Frontal cortex (tissue), 4 donors: ENCODE data around the gene GBF1. TPM values are rescaled to one million over a fixed set of nuclear protein-coding genes. Genes with fewer than 3 reads are reported as not detected.
A peak's percentile ranks its signal among the peaks of the same experiment; 100 is the strongest.

Experiments
- DNase-seq, 2 donors: peaks; one replicate each; pipeline ENCODE4 v3.0.0; 2012; ENCODE audit warnings: low spot score in 2 of 2
- FAIRE-seq: peaks from 2 replicates; lab custom pipeline; 2012; peaks lifted over from hg19 to GRCh38; lab: Jason Lieb, UNC
- total RNA-seq: library from RNA; depleted of rRNA; stranded (reverse); fragments of >200 nt; gene quantifications from one replicate; pipeline ENCODE4 v1.2.3, GENCODE V29; 2014
- donor health status: control.
- donor health status: control.
- donor health status: control.

Gene GBF1
- total RNA-seq, 1 donor from 2014 or later = 14.7 TPM

DNA sequence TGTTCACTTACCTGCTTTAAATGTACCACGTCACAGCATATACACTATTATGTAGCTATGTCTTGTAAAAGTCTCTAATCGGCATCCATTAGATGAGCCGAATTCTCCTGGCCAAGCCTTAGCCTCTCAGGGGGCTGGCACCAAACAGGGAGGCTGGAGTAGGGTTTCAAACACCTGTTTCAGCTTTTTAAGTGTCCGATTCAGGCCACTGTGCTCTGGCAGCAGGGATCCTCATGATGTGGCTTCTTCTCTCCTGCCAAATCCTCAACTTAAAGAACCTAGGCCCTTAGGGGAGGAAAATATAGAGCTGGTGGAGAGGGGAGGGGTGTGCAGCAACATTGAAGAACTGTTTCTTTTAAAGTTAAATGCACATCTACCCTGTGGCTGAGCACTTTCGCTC lies 81.7 kb downstream of the GBF1 start:
- no peak for DNase-seq
- FAIRE-seq = no peak

DNA sequence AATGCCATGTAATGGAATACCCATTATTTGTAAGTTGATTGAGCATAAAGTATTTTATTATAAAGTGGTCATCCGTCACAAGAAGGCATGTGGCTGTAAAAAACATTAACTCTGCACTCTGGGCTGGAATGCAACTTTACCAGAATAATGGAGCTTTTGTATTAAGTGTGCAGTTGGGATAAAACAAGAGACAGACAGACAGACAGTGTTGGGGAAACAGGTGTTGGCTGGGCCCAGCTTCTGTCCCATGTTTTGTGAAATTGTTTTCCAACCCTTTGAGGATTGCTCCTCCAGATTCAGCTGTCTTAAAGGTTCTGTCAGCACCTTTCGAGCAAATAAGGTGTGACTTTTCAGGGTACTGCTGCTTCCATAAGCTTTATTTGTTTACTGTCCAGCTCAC lies 82.3 kb downstream of the GBF1 start:
- DNase-seq = no peak
- no peak for FAIRE-seq

DNA sequence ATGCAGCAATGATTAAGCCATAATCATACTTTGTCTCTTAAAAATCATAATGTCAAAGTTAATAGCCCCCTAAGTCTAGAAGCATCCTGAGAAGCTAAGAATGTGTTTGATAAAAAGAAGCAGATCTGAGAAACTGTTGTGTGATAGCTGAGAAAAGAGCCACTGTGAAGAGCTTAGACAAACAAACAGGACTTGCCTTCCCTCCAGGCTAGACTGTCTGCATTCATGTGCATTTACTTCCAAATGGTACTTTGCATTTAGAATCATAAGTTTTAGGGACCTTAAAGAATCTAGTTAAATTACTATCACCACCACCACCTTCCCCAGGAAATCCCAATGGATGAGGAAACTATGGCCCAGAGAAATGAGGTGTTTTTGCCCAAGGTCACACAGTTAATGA lies 87.4 kb downstream of the GBF1 start:
- DNase-seq = no peak
- FAIRE-seq = no peak

DNA sequence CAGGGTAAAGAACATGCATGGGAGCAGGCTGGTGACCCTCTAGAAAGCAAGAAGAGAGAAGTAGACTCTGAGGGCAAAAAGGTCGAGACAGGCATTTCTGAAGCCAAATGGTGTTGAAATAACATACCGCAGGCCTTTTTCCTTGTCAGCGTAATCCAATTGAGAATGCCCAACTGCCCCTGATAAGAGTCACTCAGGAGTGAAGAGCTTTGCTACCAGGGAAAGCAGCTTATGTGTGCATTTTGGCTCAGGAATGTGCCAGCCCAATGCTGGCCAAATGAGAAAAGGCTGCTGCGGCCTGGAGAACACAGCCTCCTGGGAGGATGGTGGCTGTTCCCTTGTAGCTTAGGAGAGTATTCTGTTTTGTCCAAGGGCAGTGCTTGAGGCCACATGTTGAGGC lies 88.8 kb downstream of the GBF1 start:
- no peak for FAIRE-seq
- no peak for DNase-seq

DNA sequence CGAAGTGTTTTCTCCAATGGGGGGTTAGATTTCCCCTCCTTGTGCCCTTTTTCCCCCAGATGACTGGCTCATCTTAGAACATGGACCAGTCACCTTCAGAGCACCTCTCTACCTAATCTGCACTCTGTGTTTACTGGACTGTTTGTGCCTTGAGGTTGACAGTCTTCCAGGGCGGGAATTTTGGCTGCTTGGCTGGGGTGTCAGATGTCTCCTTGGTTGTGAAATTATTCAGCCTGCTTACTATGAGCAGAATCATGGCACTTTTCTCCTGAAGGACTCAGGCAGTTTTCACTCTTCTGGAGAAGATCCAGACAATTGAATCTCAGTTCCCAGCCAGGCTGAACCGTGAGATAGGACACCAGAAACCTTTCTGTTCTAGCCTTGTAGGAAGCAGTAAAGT lies 89.9 kb downstream of the GBF1 start:
- FAIRE-seq = no peak
- no peak for DNase-seq

DNA sequence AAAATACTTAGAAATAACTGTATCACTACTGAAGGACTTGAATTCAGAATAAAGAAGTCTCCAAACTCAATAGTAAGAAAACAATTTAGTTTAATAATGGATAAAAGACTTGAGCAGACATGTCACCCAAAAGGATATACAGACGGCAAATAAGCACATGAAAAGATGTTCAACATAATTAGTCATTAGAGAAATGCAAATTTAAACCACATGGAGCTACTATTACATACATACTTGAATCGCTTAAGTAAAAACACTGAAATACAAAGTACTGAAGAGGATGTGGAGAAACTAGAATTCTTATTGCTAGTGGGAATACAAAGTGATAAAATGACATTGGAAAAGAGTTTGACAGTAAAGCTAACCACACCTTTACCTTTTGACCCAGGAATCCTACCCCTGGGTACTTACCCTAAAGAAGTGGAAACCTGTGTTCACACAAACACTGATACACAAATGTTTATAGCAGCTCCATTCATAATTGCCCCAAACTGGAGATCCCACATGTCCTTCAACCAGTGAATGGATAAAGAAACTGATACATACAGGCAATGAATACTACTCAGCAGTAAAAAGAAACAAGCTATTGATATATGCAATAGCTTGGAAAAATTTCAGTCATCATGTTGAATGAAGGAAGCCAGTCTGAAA lies 95.8 kb downstream of the GBF1 start:
- FAIRE-seq = no peak
- DNase-seq = no peak

DNA sequence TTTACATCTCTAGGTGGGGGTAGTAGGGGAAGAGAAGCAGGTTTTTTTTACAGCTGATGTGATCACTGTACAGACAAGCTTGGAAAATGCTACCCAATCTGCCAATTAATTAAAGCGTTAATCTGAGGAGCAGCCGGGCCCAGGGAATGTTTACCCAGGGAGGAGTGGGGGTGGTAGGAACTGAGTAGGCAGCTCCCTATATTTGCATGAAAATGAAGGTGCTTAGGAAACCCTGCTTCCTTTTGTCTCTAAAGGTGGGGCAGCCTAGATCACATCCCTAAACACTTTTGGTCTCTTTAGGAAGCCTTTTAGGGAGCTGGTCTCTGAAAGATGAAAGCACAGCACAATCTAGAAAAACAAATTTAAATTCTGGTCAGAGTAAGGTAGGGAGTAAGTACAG lies 97.1 kb downstream of the GBF1 start:
- peak in 1 of 2 donors; percentile 13 for DNase-seq
- no peak for FAIRE-seq

DNA sequence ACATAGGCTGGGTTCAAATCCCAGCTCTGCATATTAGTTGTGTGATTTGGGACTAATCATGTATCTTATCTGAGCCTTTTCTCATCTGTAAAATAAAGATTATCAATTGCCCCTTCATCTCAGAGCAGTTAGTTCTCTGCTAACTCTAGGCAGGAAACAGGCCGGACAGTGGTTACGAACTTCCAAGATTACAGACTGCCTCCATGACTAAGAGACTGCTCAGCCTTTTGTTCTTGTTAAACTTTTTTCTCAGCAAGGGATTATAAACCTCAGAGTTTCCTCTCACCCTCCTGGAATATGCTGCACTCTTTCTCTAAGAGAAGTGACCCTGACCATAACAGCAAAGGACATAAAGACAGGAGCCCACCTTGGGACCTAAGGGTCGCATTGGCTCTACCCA lies 97.6 kb downstream of the GBF1 start:
- no peak for FAIRE-seq
- DNase-seq = no peak

DNA sequence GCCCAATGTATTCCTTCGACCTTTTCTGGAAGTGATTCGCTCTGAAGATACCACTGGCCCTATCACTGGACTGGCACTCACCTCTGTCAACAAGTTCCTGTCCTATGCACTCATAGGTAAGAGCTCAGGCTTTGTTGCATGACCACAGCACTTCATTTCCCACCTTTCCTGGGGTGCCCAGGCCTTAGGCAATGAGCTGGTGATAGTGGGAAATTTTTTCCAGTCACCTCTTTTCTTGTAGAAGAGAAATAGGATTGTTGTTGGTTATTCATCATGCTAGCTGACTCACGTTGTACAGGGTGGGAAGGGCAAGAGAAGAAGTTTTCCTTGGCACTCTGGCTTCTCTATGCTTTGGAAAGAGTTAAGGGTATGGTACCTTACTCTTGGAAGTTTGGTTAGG lies 98.7 kb downstream of the GBF1 start:
- DNase-seq (no peak), FAIRE-seq (no peak)

DNA sequence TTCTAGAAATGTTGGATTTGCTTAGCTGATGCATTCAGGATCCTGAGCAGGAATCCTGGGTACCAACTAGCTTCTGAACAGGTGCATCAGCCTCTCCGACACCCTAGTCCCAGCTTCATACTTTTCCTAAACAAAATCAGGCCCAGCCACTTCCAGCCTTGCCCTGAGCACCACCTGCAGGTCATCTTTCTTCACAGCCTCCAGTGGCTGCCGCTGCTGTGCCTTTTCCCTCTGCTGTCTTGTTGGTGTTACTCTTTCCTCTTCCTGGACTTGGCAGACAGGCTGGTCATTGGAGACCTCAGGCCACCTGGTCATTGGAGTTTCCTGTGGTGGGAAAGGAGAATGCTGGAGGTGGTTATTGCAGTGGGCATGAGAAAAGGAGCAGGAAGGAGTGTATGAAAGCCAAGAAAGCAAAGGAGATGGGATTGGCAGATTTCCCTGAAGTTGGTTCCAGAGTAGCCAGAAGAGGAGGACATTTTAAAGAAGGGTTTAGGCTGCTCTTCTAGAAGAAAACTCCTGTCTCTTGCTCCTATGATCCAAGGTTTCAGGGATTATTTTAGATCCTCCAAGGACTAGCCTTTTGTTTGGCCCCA lies 102.0 kb downstream of the GBF1 start:
- FAIRE-seq = no peak
- DNase-seq = peak in 1 of 2 donors; percentile 28

DNA sequence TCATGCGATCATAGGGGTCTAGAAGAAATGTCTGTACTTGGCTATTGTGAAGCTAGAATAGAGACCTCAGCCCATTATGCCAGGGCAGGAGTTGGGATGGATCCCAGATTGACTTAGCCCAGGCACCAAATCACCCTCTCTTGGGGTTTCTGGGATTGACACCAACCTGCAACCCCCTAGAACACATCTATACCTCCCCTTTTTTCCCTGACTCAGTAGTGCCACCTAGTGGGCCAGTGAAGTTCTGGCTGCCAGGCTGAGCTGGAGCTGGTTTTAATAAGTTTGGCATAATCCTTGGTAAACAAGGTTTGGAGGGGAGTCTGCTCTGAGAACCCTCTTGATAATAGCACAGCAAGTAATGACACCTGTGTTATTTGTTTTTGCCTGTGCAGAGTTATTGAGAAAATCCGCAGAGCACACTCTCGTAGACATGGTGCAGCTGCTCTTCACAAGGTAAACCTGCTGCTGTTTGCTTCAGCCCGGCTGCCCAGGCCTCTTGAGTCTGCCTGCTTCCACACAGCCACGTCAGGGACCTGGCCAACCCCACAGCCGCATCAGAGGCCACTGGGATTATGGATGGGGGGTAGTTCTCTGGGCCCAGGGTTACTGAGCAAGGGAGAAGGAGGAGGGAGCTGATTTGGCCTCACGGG lies 106.9 kb downstream of the GBF1 start:
- DNase-seq (peak; percentile 10 to 48), FAIRE-seq (no peak)

DNA sequence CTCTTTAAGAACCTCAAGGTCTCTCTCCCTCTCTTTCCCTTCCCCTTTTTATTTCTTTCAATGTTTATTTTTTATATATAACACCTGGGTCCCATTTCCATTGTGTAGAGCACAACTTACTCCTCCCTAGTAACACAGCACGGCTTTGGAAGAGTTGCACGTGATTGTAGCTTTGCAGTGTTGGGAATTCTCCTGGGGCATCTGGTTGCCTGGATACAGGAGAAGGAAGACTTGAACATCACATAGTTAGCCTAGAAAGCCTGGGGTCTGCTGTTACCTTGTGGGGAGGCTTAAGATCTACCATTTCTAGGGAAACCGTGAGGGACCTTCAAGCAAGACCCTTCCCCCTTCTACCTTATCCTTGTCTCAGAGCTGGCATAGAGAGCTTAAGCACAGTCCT lies 109.1 kb downstream of the GBF1 start:
- DNase-seq (no peak), FAIRE-seq (no peak)

DNA sequence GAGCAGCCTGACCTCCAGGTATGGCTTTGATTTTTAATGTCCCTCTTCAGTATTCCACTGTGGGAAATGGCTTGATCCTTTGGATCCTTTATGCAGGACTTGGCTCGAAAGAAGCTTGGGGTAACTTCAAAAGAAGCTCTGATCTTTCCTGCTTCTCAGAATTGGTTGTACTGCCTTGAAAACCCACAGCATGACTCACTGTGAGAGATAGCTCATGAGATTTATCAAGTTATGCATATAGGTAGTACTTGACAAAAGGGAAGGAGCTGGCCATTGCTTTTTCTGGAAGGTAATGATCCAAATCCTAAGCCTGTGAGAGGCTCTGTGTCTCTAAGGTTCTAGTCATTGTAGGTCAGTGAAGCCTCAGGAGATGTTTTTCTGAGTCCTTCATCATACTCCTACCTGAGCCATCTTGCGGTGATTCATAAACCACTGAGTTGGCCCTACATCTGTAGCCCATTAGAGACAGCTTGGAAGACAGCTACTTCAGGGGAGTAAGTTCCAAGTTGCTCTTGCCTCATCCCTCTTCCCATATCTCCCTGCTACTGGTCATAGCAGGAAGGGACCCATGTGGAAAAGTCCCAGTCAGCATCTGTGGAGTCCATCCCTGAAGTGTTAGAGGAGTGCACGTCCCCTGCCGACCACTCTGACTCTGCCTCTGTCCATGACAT lies 113.5 kb downstream of the GBF1 start:
- FAIRE-seq = no peak
- no peak for DNase-seq

DNA sequence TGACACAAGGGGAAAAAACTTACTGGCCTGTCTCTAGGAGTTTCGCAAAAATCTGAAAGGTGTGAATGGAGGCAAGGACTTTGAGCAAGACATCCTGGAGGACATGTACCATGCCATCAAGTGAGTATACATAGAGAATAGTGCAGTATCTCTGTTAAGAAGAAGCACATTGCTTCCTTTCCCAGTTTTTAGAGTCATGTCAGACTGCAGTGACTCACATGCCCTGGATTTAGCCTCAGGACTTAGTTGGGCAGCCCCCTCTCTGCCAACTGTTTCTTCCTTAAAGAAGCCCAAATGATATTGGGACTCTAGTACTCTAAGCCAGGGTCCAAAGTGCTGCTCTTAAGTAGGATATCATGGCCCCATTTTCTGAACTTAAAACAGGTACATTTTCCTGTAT lies 122.1 kb downstream of the GBF1 start:
- FAIRE-seq = no peak

DNA sequence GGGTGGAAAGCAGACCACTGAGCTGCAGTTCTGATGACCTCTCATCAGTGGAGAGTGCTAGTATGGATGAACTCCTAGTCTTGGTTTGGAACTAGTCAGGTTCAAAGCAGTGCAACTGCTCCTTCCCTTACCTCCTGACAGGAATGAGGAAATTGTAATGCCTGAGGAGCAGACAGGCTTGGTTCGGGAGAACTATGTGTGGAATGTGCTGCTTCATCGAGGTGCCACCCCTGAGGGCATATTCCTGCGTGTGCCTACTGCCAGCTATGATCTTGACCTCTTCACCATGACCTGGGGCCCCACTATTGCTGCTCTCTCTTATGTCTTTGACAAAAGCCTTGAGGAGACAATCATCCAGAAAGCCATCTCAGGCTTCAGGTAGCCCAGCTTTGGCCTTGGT lies 122.7 kb downstream of the GBF1 start:
- DNase-seq (no peak), FAIRE-seq (no peak)

More for the DNA sequence above, 122.1 kb downstream of the GBF1 start:
- no peak for DNase-seq

DNA sequence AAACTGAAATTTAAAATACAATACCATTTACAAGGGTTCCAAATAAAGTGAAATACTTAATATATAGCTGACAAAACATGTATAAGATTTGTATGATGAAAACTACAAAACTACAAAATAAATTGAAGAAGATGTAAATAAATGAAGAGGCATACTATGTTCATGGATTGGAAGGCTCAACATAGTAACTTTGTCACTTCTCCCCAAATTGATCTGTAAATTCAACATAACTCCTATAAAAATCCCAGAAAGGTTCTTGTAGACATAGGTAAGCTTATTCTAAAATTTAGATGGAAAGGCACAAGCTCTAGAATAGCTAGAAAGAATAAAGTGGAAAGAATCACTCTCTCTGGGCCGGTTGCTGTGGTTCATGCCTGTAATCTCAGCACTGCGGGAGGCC lies 126.0 kb downstream of the GBF1 start:
- no peak for FAIRE-seq
- DNase-seq = no peak

DNA sequence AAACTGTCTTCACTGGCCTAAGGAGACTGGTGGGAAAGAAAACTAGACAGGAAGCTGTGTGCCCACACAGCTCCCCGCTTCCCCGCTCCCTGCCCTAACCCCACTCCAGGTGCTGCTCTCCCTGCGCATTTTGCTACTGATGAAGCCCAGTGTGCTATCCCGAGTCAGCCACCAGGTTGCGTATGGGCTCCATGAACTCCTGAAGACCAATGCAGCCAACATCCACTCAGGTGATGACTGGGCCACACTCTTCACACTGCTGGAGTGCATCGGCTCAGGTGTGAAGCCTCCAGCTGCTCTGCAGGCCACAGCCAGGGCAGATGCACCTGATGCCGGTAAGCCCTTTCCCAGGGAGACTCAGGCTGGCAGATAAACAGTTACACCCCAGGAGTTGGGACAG lies 129.9 kb downstream of the GBF1 start:
- FAIRE-seq = no peak
- DNase-seq = no peak

DNA sequence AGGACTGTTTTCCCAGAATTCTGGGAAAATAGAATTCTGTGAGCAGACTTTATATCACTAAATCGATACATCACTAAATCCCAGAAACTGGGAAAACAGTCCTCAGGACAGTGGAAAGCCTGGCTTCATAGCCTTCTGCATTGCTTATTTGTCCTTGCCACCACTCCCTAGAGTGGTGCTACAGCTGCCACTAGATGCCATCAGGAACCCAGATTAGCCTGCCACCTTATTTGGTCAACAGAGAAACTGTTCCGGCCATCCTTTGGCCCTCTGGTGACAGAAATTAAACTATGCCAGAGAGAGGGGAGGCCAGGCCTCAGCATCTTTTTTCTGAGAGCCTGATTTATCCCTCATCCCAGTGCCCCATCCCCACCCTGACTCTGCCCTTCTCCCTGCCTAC lies 130.5 kb downstream of the GBF1 start:
- DNase-seq = no peak
- FAIRE-seq = no peak

DNA sequence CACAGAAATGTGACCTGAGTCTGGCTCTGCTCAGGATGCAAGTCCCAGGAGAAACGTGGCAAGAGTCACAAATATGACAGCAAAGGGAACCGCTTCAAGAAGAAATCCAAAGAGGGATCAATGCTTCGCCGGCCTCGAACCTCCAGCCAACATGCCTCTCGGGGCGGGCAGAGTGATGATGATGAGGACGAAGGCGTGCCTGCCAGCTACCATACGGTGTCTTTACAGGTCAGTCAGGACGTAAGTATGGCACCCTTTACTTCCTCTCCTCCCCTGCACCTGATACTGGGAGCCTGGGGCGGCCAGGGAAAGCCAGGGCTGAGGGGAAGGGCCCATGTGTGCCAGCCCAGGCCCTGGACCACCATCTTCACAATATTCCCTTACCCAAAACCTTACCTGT lies 131.6 kb downstream of the GBF1 start:
- no peak for FAIRE-seq
- no peak for DNase-seq

DNA sequence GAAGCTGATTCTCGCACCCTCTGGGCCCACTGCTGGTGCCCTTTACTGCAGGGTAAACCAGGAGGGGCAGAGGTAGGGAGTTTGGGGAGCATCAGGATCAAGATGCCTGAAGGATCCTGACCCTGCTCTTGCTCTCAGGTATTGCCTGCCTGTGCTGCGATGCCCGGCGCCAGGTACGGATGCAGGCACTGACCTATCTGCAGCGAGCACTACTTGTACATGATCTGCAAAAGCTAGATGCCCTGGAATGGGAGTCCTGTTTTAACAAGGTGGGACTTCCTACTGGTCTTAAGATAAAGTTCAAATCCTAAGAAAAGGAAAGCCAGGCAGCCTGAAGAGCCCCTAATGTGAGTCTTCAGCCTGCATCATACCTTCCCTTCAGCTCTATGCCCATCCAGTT lies 134.1 kb downstream of the GBF1 start:
- no peak for DNase-seq
- FAIRE-seq = no peak

DNA sequence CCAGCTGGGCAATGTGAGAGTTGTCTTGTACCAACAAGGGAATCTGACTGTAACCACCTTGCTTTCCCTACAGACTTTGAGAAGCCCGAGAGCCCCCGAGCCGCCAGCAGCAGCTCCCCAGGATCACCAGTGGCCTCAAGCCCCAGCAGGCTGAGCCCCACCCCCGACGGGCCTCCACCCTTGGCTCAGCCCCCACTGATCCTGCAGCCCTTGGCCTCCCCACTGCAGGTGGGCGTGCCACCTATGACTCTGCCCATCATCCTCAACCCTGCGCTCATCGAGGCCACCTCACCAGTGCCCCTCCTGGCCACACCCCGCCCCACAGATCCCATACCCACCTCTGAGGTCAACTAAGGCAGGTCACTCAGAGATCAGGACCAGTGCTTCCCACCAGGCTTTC lies 136.7 kb downstream of the GBF1 start:
- FAIRE-seq = no peak
- DNase-seq = no peak
